Measurements from ENCODE around the gene SNTG2. TPM values are rescaled to one million over a fixed set of nuclear protein-coding genes. Genes with fewer than 3 reads are reported as not detected.

Gene SNTG2
- total and polyA plus RNA-seq, 2 donors (not counting 3 experiments of a cell fraction or from before 2014, with no cell fraction given): not detected

GRCh38 chr2:1147873-1148612, 197.4 kb downstream of the SNTG2 start:
- Histone ChIP-seq H3K79me2 (ENCODE audit: control insufficient read depth, insufficient read depth, low read length) (no peaks in the 10 kb centered on the region), H3K9me3 (replicated peaks; ENCODE audit: control insufficient read depth, insufficient read depth, low read length) (peaks cover 5% of the 10 kb centered on the region), H3K27me3 (ENCODE audit: control insufficient read depth in 2 of 2, insufficient read depth in 2 of 2, low read length in 2 of 2) (no peaks in the 10 kb centered on the region), H3K27ac (ENCODE audit: insufficient read depth, low read depth, low read length) (no peak overlapping the region), H3K4me2 (ENCODE audit: insufficient read depth, low read length) (no peak overlapping the region), H3K9ac (replicated peaks; ENCODE audit: extremely low read depth, insufficient read depth, low read length) (no peak overlapping the region), H3K9me1 (replicated peaks; ENCODE audit: control insufficient read depth, extremely low read depth, insufficient read depth, low read length) (no peaks in the 10 kb centered on the region), H3K36me3 (ENCODE audit: control insufficient read depth in 2 of 2, extremely low read depth in 1 of 2, insufficient read depth in 2 of 2, low read length in 2 of 2) (no peaks in the 10 kb centered on the region), H2AFZ (ENCODE audit: low read depth, low read length) (no peak overlapping the region), H3K4me1 (ENCODE audit: control insufficient read depth, extremely low read depth, insufficient read depth, low read length) (no peaks in the 10 kb centered on the region), H4K20me1 (replicated peaks; ENCODE audit: control insufficient read depth, extremely low read depth, insufficient read depth, low read length) (no peaks in the 10 kb centered on the region), H3K4me3 (replicated peaks in 1 of 3; ENCODE audit: insufficient read depth in 1 of 3, low read depth in 1 of 3, low read length in 3 of 3) (no peak overlapping the region)
- dilution Hi-C loops (cut with MboI; ENCODE audit: extremely low pct_ligation_motif_present, low sequenced_read_pairs): no loop called here
- no peak for DNase-seq (ENCODE audit: low read depth, low spot score)
- intact Hi-C loops (cut with micrococcal nuclease): no loop called here
- CTCF ChIA-PET: no interaction called here
- FAIRE-seq: no peak
- no TSS peak for BruUV-seq (replicated peaks)
- POLR2A ChIA-PET: no interaction called here
- no peak for TF ChIP-seq MAX (IDR thresholded peaks at IDR 0.05; ENCODE audit: insufficient read depth, insufficient read length)
- no peak for TF ChIP-seq FOS (IDR thresholded peaks at IDR 0.05; ENCODE audit: borderline replicate concordance, insufficient read depth, low read length)
- no peak for TF ChIP-seq GATA2 (IDR thresholded peaks at IDR 0.05; ENCODE audit: insufficient read depth, insufficient read length, low read depth, low read length)
- no peak for TF ChIP-seq EZH2 (IDR thresholded peaks at IDR 0.05; ENCODE audit: borderline replicate concordance, low read depth, low read length, severe bottlenecking)
- TF ChIP-seq POLR2A (IDR thresholded peaks at IDR 0.05; ENCODE audit: low read depth, low read length): no peak
- no peak for TF ChIP-seq MYC (IDR thresholded peaks at IDR 0.05; ENCODE audit: low read depth, low read length)
- no peak for TF ChIP-seq JUN (IDR thresholded peaks at IDR 0.05; ENCODE audit: borderline replicate concordance, insufficient read depth, insufficient read length, low read depth)
- TF ChIP-seq CTCF (IDR thresholded peaks at IDR 0.05; ENCODE audit: extremely low read depth in 1 of 2, insufficient read depth in 1 of 2, low read depth in 1 of 2, low read length in 2 of 2): no peak
- no peak for TF ChIP-seq POLR2AphosphoS5 (IDR thresholded peaks at IDR 0.05; ENCODE audit: insufficient read depth, low read depth, low read length)
